ENCODE data around the gene LMOD1. TPM values are rescaled to one million over a fixed set of nuclear protein-coding genes. Genes with fewer than 3 reads are reported as not detected.
A peak's percentile ranks its signal among the peaks of the same experiment; 100 is the strongest.

The LMOD1 gene
- total RNA-seq, 1 donor from 2014 or later: 9.2 TPM

- H3K4me1 ChIP-seq: peaks cover 17% of the 10 kb centered on the region
- intact Hi-C loops (cut with micrococcal nuclease): no loop called here
- H3K36me3 ChIP-seq: no peaks in the 10 kb centered on the region
Measured at GRCh38 chr1:201912832-201913231, 33.5 kb downstream of the LMOD1 start.

GRCh38 chr1:201911826-201912571, 34.3 kb downstream of the LMOD1 start:
- peak overlapping the region; percentile 57 for H3K27ac ChIP-seq (replicated peaks)

More at GRCh38 chr1:201912832-201913231, 33.5 kb downstream of the LMOD1 start:
- TF ChIP-seq, protein P1, sequence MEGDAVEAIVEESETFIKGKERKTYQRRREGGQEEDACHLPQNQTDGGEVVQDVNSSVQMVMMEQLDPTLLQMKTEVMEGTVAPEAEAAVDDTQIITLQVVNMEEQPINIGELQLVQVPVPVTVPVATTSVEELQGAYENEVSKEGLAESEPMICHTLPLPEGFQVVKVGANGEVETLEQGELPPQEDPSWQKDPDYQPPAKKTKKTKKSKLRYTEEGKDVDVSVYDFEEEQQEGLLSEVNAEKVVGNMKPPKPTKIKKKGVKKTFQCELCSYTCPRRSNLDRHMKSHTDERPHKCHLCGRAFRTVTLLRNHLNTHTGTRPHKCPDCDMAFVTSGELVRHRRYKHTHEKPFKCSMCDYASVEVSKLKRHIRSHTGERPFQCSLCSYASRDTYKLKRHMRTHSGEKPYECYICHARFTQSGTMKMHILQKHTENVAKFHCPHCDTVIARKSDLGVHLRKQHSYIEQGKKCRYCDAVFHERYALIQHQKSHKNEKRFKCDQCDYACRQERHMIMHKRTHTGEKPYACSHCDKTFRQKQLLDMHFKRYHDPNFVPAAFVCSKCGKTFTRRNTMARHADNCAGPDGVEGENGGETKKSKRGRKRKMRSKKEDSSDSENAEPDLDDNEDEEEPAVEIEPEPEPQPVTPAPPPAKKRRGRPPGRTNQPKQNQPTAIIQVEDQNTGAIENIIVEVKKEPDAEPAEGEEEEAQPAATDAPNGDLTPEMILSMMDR (IDR thresholded peaks at IDR 0.05; ENCODE audit: borderline replicate concordance): no peak
- Histone ChIP-seq H3K9me3 (replicated peaks) (no peaks in the 10 kb centered on the region), H3K4me3 (no peak overlapping the region), H3K27ac (replicated peaks) (peak overlapping the region; percentile 57), H3K27me3 (ENCODE audit: low read depth) (no peaks in the 10 kb centered on the region)
- DNase-seq: no peak

DNA sequence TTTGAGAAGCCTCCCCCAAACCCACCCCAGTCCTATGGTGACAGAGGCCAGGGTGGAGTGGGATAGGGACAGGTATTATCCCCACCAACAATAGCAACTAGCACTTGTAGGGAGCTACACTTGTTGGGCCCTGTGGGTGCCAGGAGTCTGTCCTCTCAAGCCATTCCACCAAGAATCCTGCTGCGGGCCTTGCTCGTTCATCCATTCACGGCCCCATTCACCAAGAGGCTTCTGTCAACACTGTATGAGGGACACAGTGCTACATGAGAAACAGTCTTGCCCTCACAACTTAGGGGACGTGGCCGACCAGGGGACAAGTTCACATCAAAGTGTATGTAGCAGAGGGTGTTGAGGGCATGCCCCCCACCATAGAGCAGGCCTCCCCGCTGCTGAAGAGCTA, 38.7 kb downstream of the LMOD1 start:
- TF ChIP-seq, protein P1 (IDR thresholded peaks at IDR 0.05; ENCODE audit: borderline replicate concordance): no peak
- peaks cover 18% of the 10 kb centered on the region for H3K4me1 ChIP-seq

More at GRCh38 chr1:201911826-201912571, 34.3 kb downstream of the LMOD1 start:
- no peaks in the 10 kb centered on the region for H3K27me3 ChIP-seq (ENCODE audit: low read depth)
- H3K4me3 ChIP-seq: no peak overlapping the region
- intact Hi-C loops (cut with micrococcal nuclease): no loop called here
- H3K36me3 ChIP-seq: no peaks in the 10 kb centered on the region
- H3K9me3 ChIP-seq (replicated peaks): no peaks in the 10 kb centered on the region
- TF ChIP-seq, protein P1 (IDR thresholded peaks at IDR 0.05; ENCODE audit: borderline replicate concordance): no peak
- DNase-seq: no peak
- peaks cover 9% of the 10 kb centered on the region for H3K4me1 ChIP-seq

GRCh38 chr1:201906336-201906735, 40.0 kb downstream of the LMOD1 start:
- TF ChIP-seq, protein P1 (IDR thresholded peaks at IDR 0.05; ENCODE audit: borderline replicate concordance): no peak

More for the DNA sequence above, 38.7 kb downstream of the LMOD1 start:
- peak overlapping the region; percentile 78 for H3K27ac ChIP-seq (replicated peaks)
- DNase-seq: no peak
- no peaks in the 10 kb centered on the region for H3K27me3 ChIP-seq (ENCODE audit: low read depth)
- no peaks in the 10 kb centered on the region for H3K36me3 ChIP-seq
- no peak overlapping the region for H3K4me3 ChIP-seq
- intact Hi-C loops (cut with micrococcal nuclease): no loop called here
- H3K9me3 ChIP-seq (replicated peaks): no peaks in the 10 kb centered on the region

GRCh38 chr1:201905234-201905890, 41.0 kb downstream of the LMOD1 start:
- no peak for DNase-seq
- TF ChIP-seq, protein P1 (IDR thresholded peaks at IDR 0.05; ENCODE audit: borderline replicate concordance): no peak
- H3K27ac ChIP-seq (replicated peaks): peak overlapping the region; percentile 78
- H3K9me3 ChIP-seq (replicated peaks): no peaks in the 10 kb centered on the region
- peaks cover 18% of the 10 kb centered on the region for H3K4me1 ChIP-seq
- H3K4me3 ChIP-seq: no peak overlapping the region
- H3K27me3 ChIP-seq (ENCODE audit: low read depth): no peaks in the 10 kb centered on the region
- intact Hi-C loops (cut with micrococcal nuclease): no loop called here
- no peaks in the 10 kb centered on the region for H3K36me3 ChIP-seq

More at GRCh38 chr1:201906336-201906735, 40.0 kb downstream of the LMOD1 start:
- Histone ChIP-seq H3K4me3 (no peak overlapping the region), H3K4me1 (peaks cover 18% of the 10 kb centered on the region), H3K27ac (replicated peaks) (peak overlapping the region; percentile 78), H3K9me3 (replicated peaks) (no peaks in the 10 kb centered on the region), H3K27me3 (ENCODE audit: low read depth) (no peaks in the 10 kb centered on the region), H3K36me3 (no peaks in the 10 kb centered on the region)
- no peak for DNase-seq
- intact Hi-C loops (cut with micrococcal nuclease): no loop called here
